Measurements from ENCODE around the gene BTRC. TPM values are rescaled to one million over a fixed set of nuclear protein-coding genes. Genes with fewer than 3 reads are reported as not detected.
A peak's percentile ranks its signal among the peaks of the same experiment; 100 is the strongest.
"Not testable (repeated sequence)": the region's sequence is repeated elsewhere in the genome, so short reads cannot be mapped to it uniquely, and the experiment has no call there.

BTRC gene
- total RNA-seq, 1 donor from 2014 or later, result 7.1 TPM

- DNase-seq (ENCODE audit: low read depth in 2 of 2), result no peak
These were observed 225.5 kb downstream of the BTRC start for GRCh38 chr10:101579516-101579870.

- no peak for DNase-seq (ENCODE audit: low read depth in 2 of 2)
These were observed 226.8 kb downstream of the BTRC start for GRCh38 chr10:101580486-101581399.

- DNase-seq (ENCODE audit: low read depth in 2 of 2), result no peak
These were observed 231.9 kb downstream of the BTRC start for GRCh38 chr10:101585841-101586240.

GRCh38 chr10:101587725-101588653 is 234.0 kb downstream of the BTRC start, which contains the start of the genes DPCD and POLL:
Gene DPCD, plus strand, starts transcription at chr10:101588321. Its CDS starts 16 bp downstream, at chr10:101588337.
Gene POLL, minus strand, starts transcription at chr10:101588257. Its CDS starts 897 bp downstream, at chr10:101587360.
- peak; percentile 95 to 96 for DNase-seq (ENCODE audit: low read depth in 2 of 2)

GRCh38 chr10:101588879-101589278 is 234.9 kb downstream of the BTRC start:
- peak in 1 of 2 donors; percentile 54 for DNase-seq (ENCODE audit: low read depth in 2 of 2)

- not testable (repeated sequence) for DNase-seq (ENCODE audit: low read depth in 2 of 2)
These were observed 239.4 kb downstream of the BTRC start for GRCh38 chr10:101593331-101593730.

GRCh38 chr10:101595591-101596433 is 241.8 kb downstream of the BTRC start:
- no peak for DNase-seq (ENCODE audit: low read depth in 2 of 2)

- no peak for DNase-seq (ENCODE audit: low read depth in 2 of 2)
These were observed 243.3 kb downstream of the BTRC start for GRCh38 chr10:101597091-101597900.

- DNase-seq (ENCODE audit: low read depth in 2 of 2), result no peak
These were observed 247.6 kb downstream of the BTRC start for GRCh38 chr10:101601541-101601940.

- peak; percentile 68 to 81 for DNase-seq (ENCODE audit: low read depth in 2 of 2)
These were observed 248.9 kb downstream of the BTRC start for GRCh38 chr10:101602761-101603398.

Other genes starting within 250 kb of the BTRC start
- not detected in 2 replicates for gene TLX1, start 222.9 kb upstream of the BTRC start, total RNA-seq
- not detected in 2 replicates for gene LBX1, start 124.7 kb upstream of the BTRC start, total RNA-seq
- gene POLL, start 234.1 kb downstream of the BTRC start, total RNA-seq, result 5.0 and 6.3 TPM in 2 replicates
- 12.1 and 15.7 TPM in 2 replicates for gene DPCD, start 234.2 kb downstream of the BTRC start, total RNA-seq

Measured in lung microvascular endothelial cell (primary cell).